AG20443 (cell line): ENCODE data around the gene C1QTNF1.
A peak's percentile ranks its signal among the peaks of the same experiment; 100 is the strongest.

Source experiments
- DNase-seq: peaks from one replicate; pipeline ENCODE4 v3.0.0; 2012; ENCODE audit warnings: low spot score, mixed read lengths

Gene C1QTNF1

GRCh38 chr17:79023886-79024771 lies at the start of gene C1QTNF1:
Gene C1QTNF1 (plus strand): TSS chr17:79024169. CDS start chr17:79043969, 19,800 bp downstream.
- DNase-seq, result peak; percentile 60

- peak; percentile 86 for DNase-seq
These were observed 49.1 kb upstream of the C1QTNF1 start for GRCh38 chr17:78974635-78975591.

- no peak for DNase-seq
These were observed 46.9 kb upstream of the C1QTNF1 start for GRCh38 chr17:78976907-78977680.

GRCh38 chr17:78977681-78977943 lies 46.4 kb upstream of the C1QTNF1 start:
- DNase-seq, result no peak

- no peak for DNase-seq
These were observed 45.7 kb upstream of the C1QTNF1 start for GRCh38 chr17:78977997-78978973.

GRCh38 chr17:78979780-78980623 lies 44.0 kb upstream of the C1QTNF1 start, which contains the start of gene LGALS3BP:
Gene LGALS3BP (minus strand): TSS chr17:78979923. CDS start chr17:78977191, 2,732 bp downstream.
- DNase-seq, result peak; percentile 72

- no peak for DNase-seq
These were observed 43.4 kb upstream of the C1QTNF1 start for GRCh38 chr17:78980624-78980972.

- no peak for DNase-seq
These were observed 42.7 kb upstream of the C1QTNF1 start for GRCh38 chr17:78981010-78981888.

GRCh38 chr17:78985395-78985794 lies 38.6 kb upstream of the C1QTNF1 start:
- no peak for DNase-seq

GRCh38 chr17:78986048-78986648 lies 37.8 kb upstream of the C1QTNF1 start:
- DNase-seq, result no peak

- DNase-seq, result peak; percentile 47
These were observed 37.2 kb upstream of the C1QTNF1 start for GRCh38 chr17:78986649-78987328.

GRCh38 chr17:78988152-78988551 lies 35.8 kb upstream of the C1QTNF1 start:
- DNase-seq, result no peak

GRCh38 chr17:78990349-78991016 lies 33.5 kb upstream of the C1QTNF1 start:
- DNase-seq, result no peak

- no peak for DNase-seq
These were observed 32.8 kb upstream of the C1QTNF1 start for GRCh38 chr17:78991017-78991738.

GRCh38 chr17:78991906-78992532 lies 31.9 kb upstream of the C1QTNF1 start:
- DNase-seq, result no peak

- DNase-seq, result no peak
These were observed 31.3 kb upstream of the C1QTNF1 start for GRCh38 chr17:78992542-78993212.
